Neural cell (in vitro differentiated cells): Measurements from ENCODE around the gene FERMT1. TPM values are rescaled to one million over a fixed set of nuclear protein-coding genes. Genes with fewer than 3 reads are reported as not detected.
"Not testable (repeated sequence)": the region's sequence is repeated elsewhere in the genome, so short reads cannot be mapped to it uniquely, and the experiment has no call there.

Experiments used
- H2AFZ ChIP-seq: fragments of 200-600, 300-800 bp; sonication (generic), shearing (Covaris generic); 2 replicates; pipeline ENCODE4 v1.6.0; 2014; ENCODE audit warnings: low read depth, mild to moderate bottlenecking, antibody characterized with exemption, low read length, moderate library complexity
- H3F3A ChIP-seq: fragments of 200-600 bp; shearing (Covaris generic); 2 replicates; pipeline ENCODE4 v1.6.1; 2016; ENCODE audit warnings: mild to moderate bottlenecking, moderate library complexity, mixed read lengths, antibody characterized with exemption, low read length; ENCODE audit not compliant: insufficient read depth, poor library complexity, severe bottlenecking
- H3K27ac ChIP-seq: fragments of 200-600, 300-800 bp; sonication (generic), shearing (Covaris generic); 2 replicates; pipeline ENCODE4 v1.5.1; 2014; ENCODE audit warnings: mild to moderate bottlenecking, low read length, moderate library complexity
- H3K27me3 ChIP-seq: fragments of 300-800, 200-600 bp; sonication (generic), shearing (Covaris generic); 2 replicates; pipeline ENCODE4 v1.6.0; 2014; ENCODE audit warnings: mild to moderate bottlenecking, low read depth, low read length, moderate library complexity; ENCODE audit not compliant: insufficient read depth
- H3K36me3 ChIP-seq: fragments of 300-800, 200-600 bp; sonication (generic), shearing (Covaris generic); 2 replicates; pipeline ENCODE4 v1.5.1; 2014; ENCODE audit warnings: mild to moderate bottlenecking, antibody characterized with exemption, low read length, moderate library complexity; ENCODE audit not compliant: insufficient read depth
- H3K4me2 ChIP-seq: fragments of 300-800, 200-600 bp; sonication (generic), shearing (Covaris generic); 2 replicates; pipeline ENCODE4 v1.6.0; 2014; ENCODE audit warnings: mild to moderate bottlenecking, low read length
- H3K4me3 ChIP-seq: fragments of 300-800, 200-600 bp; sonication (generic), shearing (Covaris generic); 2 replicates; pipeline ENCODE4 v1.5.1; 2014; ENCODE audit warnings: mild to moderate bottlenecking, low read length, moderate library complexity
- H3K79me2 ChIP-seq: fragments of 200-600 bp; shearing (Covaris generic); replicated peaks from 2 replicates; pipeline ENCODE4 v1.6.0; 2014; ENCODE audit warnings: mild to moderate bottlenecking, low read length, moderate library complexity; ENCODE audit not compliant: insufficient read depth
- H3K9ac ChIP-seq: fragments of 300-800, 200-600 bp; sonication (generic), shearing (Covaris generic); 2 replicates; pipeline ENCODE4 v1.6.1; 2016; ENCODE audit warnings: mild to moderate bottlenecking, low read length, mixed read lengths
- H3K9me2 ChIP-seq: fragments of 200-600 bp; shearing (Covaris generic); 2 replicates; pipeline ENCODE4 v1.6.1; 2016; ENCODE audit warnings: mild to moderate bottlenecking, low read length, mixed read lengths; ENCODE audit not compliant: insufficient read depth
- H3K9me3 ChIP-seq: fragments of 200-600, 300-800 bp; sonication (generic), shearing (Covaris generic); 2 replicates; pipeline ENCODE4 v1.6.1; 2016; ENCODE audit warnings: mild to moderate bottlenecking, mixed run types, low read length, moderate library complexity, mixed read lengths
- H4K20me1 ChIP-seq: fragments of 200-600 bp; shearing (Covaris generic); 2 replicates; pipeline ENCODE4 v1.6.1; 2016; ENCODE audit warnings: mild to moderate bottlenecking, mixed run types; ENCODE audit not compliant: insufficient read depth
- CTCF ChIP-seq: fragments of 450-650 bp; IDR thresholded peaks from 2 replicates; pipeline ENCODE4 v1.5.1; 2014; ENCODE audit warnings: antibody characterized with exemption, mild to moderate bottlenecking, moderate library complexity; ENCODE audit not compliant: poor library complexity, severe bottlenecking
- EP300 ChIP-seq: fragments of 450-650 bp; conservative IDR thresholded peaks from 2 replicates; pipeline ENCODE4 v1.6.1; 2014; ENCODE audit warnings: antibody characterized with exemption, mild to moderate bottlenecking, moderate library complexity; ENCODE audit not compliant: poor library complexity, severe bottlenecking
- EZH2 ChIP-seq: fragments of 200-600, 300-800 bp; shearing (Covaris generic), sonication (generic); IDR thresholded peaks from 2 replicates; pipeline ENCODE4 v1.6.1; 2014; ENCODE audit warnings: antibody characterized with exemption, low read length, borderline replicate concordance, mild to moderate bottlenecking; ENCODE audit not compliant: insufficient read depth, poor library complexity, severe bottlenecking
- MXI1 ChIP-seq: fragments of 450-650 bp; conservative IDR thresholded peaks from 2 replicates; pipeline ENCODE4 v1.6.1; 2014; ENCODE audit warnings: antibody characterized with exemption, mild to moderate bottlenecking; ENCODE audit not compliant: poor library complexity, severe bottlenecking
- POLR2AphosphoS5 ChIP-seq: IDR thresholded peaks from 2 replicates; pipeline ENCODE4 v1.6.1; 2012
- RAD21 ChIP-seq: fragments of 450-650 bp; conservative IDR thresholded peaks from 2 replicates; pipeline ENCODE4 v1.6.1; 2014; ENCODE audit warnings: antibody characterized with exemption, mild to moderate bottlenecking, moderate library complexity
- REST ChIP-seq: IDR thresholded peaks from 2 replicates; pipeline ENCODE4 v1.6.1; 2012; ENCODE audit warnings: borderline replicate concordance
- SMC3 ChIP-seq: fragments of 450-650 bp; conservative IDR thresholded peaks from 2 replicates; pipeline ENCODE4 v1.6.1; 2014; ENCODE audit warnings: antibody characterized with exemption, mild to moderate bottlenecking, moderate library complexity; ENCODE audit not compliant: poor library complexity
- TAF1 ChIP-seq: IDR thresholded peaks from 2 replicates; pipeline ENCODE4 v1.6.1; 2012; ENCODE audit warnings: low read depth
- polyA plus RNA-seq: library from polyadenylated mRNA; depleted of rRNA; stranded (reverse); fragments of >200 nt; gene quantifications from 2 replicates; pipeline ENCODE4 v1.2.3, GENCODE V29; 2014

FERMT1 gene
- polyA plus RNA-seq, 1 donor from 2014 or later, result not detected

GRCh38 chr20:6113951-6114350 is 8.9 kb downstream of the FERMT1 start:
- Histone ChIP-seq H3K36me3 (no peaks in the 10 kb centered on the region), H3K27me3 (no peaks in the 10 kb centered on the region), H2AFZ (no peak overlapping the region), H3K4me3 (no peak overlapping the region), H3K4me2 (no peak overlapping the region), H3K9me2 (no peaks in the 10 kb centered on the region), H3F3A (no peaks in the 10 kb centered on the region), H3K9me3 (no peaks in the 10 kb centered on the region), H3K79me2 (no peaks in the 10 kb centered on the region), H3K27ac (no peak overlapping the region), H3K9ac (no peak overlapping the region), H4K20me1 (no peaks in the 10 kb centered on the region)
- TF ChIP-seq EP300, result no peak
- no peak for TF ChIP-seq MXI1
- no peak for TF ChIP-seq POLR2AphosphoS5
- no peak for TF ChIP-seq REST
- no peak for TF ChIP-seq SMC3
- TF ChIP-seq TAF1, result no peak
- TF ChIP-seq RAD21, result no peak
- TF ChIP-seq EZH2, result no peak
- no peak for TF ChIP-seq CTCF

- H3F3A ChIP-seq, H3K9ac ChIP-seq, H3K4me2 ChIP-seq, H3K9me2 ChIP-seq, H4K20me1 ChIP-seq, H3K4me3 ChIP-seq, H3K9me3 ChIP-seq, H3K79me2 ChIP-seq, H3K27me3 ChIP-seq, H2AFZ ChIP-seq, H3K36me3 ChIP-seq, H3K27ac ChIP-seq: not testable (repeated sequence)
These were observed 9.9 kb downstream of the FERMT1 start for GRCh38 chr20:6112965-6113364.

GRCh38 chr20:6108330-6108729 is 14.5 kb downstream of the FERMT1 start:
- Histone ChIP-seq H3K79me2 (no peaks in the 10 kb centered on the region), H3K4me2 (no peak overlapping the region), H2AFZ (no peak overlapping the region), H3K27ac (no peak overlapping the region), H4K20me1 (no peaks in the 10 kb centered on the region), H3K27me3 (no peaks in the 10 kb centered on the region), H3F3A (no peaks in the 10 kb centered on the region), H3K9ac (no peak overlapping the region), H3K9me2 (no peaks in the 10 kb centered on the region), H3K4me3 (no peak overlapping the region), H3K9me3 (no peaks in the 10 kb centered on the region), H3K36me3 (no peaks in the 10 kb centered on the region)
- TF ChIP-seq MXI1 (no peak), REST (no peak), RAD21 (no peak), CTCF (no peak), POLR2AphosphoS5 (no peak), SMC3 (no peak), EP300 (no peak), TAF1 (no peak), EZH2 (no peak)
